NCI-H2107 (cell line): Measurements from ENCODE around the gene METTL8.
"Not testable (repeated sequence)": the region's sequence is repeated elsewhere in the genome, so short reads cannot be mapped to it uniquely, and the experiment has no call there.

Source experiments
- DNase-seq: peaks from one replicate; lab custom pipeline; 2025; lab: John Stamatoyannopoulos, UW

METTL8 gene

DNA sequence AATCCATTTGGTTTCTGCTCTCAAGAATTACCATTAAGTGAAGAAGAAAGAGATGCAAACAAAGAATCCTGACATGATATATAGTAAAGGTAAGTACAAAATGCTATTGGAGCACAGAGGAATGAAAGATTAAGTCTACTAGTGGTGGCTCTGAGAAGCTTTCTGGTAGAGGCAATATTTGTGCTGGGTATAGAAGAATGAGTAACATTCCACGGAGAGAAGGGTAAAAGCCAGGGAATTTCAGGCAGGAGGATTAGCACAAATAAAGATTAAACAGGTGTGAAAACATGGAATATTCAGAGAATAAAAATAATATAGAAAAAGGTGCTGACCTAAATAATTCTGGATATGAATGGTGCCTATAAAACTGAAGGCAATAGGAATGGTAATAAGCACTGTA, 31.8 kb downstream of the METTL8 start:
- DNase-seq: no peak

DNA sequence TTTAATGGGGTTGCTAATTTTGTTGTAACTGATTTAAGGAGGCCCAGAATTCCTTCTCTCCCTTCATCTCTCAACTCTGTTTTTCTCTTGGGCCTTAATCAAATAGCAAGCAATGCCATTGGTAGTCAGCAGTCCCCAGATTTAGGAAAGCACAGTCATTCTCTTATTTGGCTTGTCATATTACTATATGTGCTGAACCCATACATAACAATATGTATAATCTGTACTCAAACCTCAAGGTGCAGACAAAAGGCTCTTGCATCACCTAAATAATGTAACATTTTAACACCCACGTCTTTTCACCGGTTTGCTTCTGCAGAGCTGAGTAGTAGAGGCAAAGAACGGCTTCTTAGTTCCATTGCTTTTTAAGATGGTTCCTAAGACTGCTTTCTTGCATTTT, 33.4 kb downstream of the METTL8 start:
- DNase-seq: no peak

DNA sequence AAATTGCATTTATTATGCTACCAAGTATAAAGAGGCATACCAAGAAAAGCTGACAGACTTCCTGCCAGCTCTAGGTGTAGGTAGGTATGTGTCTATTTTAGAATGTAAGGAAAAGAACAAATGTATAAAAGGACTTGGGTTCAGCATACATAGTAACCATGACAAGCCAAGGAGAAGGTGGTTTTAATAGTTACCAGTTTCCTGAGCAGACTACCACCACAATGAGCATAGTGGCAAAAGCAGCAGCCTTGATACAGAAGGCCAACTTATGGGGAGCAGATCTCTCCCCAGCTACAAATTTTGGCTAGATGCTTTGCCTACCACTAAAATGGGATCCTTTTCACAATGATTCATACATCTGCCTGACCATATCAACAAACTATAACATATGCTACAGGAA, 34.5 kb downstream of the METTL8 start:
- DNase-seq: no peak

DNA sequence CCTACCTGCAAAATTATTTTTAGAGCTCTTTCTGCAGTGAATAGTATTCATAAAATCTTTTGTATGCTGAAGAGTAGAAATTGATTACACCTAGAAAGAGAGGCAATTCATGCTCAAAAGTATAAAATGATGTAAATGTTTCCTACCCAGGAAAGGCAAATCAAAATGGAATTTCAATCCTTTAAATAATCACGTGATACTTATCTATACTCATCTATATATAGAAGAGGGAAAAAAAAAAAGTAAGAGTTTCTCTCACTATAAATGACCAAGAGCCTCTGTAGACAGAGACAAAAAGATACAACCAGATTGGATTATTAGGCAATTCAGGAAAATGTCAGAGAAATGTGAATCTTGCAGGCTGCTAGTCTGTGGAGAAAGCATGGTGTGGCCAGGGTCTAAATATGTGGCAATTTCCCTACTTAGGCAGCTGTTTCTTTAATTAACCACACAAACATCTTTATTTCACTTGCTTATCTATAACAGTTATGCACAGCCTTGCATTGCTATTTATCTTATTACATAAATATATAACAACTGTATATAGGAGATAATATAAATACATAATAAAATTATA, 39.5 kb downstream of the METTL8 start:
- no peak for DNase-seq

DNA sequence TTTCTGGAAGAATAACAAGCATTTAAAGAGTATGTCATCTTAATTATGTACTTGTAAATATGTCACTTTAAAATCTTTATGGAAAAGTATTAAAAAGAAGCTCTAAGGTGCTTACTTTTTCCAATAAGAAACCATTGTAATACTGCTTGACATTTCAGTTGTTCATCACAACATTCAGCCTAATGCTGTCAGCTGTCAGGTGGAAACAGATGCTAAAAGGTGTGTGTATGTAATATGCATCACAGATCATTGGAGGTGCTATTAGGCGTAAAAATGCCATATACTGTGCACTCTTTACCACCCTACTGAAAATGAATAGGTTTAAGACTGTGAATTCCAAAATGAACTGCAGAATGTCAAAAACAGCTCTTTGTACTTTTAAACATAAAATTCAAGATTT, 40.3 kb downstream of the METTL8 start:
- DNase-seq: no peak

DNA sequence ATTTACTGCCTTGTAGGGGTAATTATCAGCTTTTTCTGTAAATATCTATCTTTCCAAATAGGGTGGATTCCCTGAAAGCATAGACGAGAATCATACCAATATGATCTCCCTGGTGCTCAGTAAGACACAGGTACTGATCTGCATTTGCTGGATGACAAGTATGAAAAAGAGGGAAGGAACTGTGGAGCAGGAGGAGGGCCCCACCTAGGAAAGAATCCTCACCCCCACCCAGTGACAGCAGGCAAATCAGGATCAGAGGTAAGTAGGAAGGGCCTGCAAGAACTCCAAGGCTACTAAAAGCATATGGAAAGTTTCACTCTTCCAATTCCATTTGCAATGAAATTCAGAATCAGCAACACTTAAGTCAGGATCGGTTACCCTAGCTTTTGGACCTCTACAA, 42.3 kb downstream of the METTL8 start:
- no peak for DNase-seq

DNA sequence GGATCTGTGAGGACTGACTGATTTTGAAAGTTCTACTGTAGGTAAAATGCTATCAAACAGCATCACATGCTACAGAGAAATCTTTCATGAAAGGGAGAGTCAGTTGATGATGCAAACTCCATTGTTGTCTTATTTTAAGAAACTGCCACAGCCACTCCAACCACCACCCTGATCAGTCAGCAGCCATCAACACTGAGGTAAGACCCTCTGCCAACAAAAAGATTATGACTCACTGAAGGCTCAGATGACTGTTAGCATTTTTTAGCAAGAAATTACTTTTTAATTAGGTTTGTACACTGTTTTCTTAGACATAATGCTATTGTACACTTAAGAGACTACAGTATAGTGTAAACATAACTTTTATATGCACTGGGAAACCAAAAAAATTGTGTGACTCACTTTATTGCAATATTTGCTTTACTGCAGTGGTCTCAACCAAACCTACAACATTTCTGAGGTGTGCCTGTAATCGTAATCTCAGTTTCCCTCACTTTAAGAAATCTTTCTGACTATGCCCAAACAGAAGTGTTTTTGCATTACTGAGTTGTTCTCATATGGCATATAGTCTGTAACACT, 42.8 kb downstream of the METTL8 start:
- DNase-seq: no peak

DNA sequence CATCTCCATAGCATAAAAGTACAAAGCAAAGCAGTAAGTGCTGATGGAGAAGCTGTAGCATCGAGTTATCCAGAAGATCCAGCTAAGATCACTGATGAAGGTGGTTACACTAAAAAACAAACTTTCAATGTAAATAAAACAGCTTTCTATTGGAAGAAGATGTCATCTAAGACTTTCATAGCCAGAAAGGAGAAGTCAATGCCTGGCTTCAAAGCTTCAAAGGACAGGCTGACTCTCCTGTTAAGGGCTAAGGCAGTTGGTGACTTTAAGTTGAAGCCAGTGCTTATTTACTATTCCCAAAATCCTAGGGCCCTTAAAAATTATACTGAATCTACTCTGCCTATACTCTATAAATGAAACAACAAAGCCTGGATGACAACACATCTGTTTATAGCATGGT, 44.0 kb downstream of the METTL8 start:
- no peak for DNase-seq

DNA sequence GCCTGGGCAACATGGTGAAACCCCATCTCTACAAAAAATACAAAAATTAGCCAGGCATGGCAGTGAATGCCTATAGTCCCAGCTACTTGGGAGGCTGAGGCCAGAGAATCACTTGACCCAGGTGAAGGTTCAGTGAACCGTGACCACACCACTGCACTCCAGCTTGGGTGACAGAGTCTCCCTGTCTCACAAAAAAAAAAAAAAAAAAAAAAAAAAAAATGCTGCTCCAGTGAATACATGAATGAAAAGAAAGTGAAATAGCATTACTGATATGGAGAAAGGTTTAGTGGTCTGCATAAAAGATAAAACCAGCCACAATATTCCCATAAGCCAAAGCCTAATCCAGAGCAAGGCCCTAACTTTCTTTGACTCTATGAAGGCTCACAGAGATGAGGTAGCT, 44.5 kb downstream of the METTL8 start:
- DNase-seq: no peak

DNA sequence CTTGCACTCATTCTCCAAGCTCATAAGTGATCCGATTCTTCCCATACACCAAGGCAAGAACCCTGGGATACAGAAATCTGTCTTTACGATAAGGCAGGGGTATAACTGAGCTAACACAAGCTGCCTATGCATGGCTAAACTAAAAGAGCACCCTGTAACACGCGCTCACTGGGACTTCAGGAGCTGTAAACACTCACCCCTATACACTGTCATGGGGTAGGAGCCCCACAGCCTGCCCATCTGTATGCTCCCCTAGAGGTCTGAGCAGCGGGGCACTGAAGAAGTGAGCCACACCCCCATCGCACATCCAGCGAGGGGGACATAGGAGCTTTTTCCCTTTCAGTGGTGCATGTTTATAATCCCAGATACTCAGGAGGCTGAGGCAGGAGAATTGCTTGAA, 46.7 kb downstream of the METTL8 start:
- no peak for DNase-seq

DNA sequence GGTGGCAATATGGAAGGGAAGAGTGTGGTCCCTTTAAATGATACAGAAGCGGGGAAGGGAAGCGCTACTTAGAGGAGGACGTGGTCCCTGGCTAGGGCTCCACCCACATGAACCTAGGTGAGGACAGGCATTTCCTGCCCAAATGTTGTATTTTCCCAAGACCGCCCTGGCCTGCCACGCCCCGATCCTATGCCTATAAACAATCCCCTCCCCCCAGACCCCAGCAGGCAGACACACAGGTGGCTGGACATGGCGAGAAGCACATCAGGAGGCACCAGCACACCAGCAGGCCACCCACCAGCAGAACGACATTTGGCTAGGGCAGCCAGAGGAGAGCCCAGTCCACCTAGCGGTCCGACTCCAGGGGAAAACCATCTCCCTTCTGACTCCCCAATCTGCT, 47.2 kb downstream of the METTL8 start:
- DNase-seq: no peak

DNA sequence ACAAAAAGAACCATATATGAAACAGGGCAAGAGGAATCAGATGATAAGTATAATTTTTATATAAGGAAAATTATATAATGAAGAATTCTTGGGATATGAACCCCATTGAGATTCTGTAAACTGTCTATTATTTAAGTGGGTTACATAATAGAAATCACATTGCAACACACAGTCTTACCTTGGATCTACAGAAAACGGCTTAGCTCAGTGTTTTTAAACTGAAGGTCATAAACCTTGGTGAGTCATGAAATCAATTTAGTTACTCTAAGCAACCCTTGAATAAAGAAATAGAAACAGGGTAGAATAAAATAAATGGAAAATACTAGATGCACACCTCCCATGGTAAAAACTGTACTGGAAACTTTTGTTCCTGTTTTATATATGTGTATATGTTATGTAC, 50.7 kb downstream of the METTL8 start:
- no peak for DNase-seq

DNA sequence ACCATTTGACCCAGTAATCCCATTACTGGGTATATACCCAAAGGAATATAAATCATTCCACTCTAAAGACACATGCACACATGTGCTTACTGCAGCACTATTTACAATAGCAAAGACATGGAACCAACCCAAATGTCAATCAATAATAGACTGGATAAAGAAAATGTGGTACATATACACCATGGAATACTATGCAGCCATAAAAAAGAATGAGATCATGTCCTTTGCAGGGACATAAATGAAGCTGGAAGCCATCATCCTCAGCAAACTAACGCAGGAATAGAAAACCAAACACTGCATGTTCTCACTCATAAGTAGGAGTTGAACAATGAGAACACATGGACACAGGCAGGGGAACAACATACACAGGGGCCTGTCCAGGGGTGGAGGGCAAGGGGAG, 51.6 kb downstream of the METTL8 start:
- not testable (repeated sequence) for DNase-seq

DNA sequence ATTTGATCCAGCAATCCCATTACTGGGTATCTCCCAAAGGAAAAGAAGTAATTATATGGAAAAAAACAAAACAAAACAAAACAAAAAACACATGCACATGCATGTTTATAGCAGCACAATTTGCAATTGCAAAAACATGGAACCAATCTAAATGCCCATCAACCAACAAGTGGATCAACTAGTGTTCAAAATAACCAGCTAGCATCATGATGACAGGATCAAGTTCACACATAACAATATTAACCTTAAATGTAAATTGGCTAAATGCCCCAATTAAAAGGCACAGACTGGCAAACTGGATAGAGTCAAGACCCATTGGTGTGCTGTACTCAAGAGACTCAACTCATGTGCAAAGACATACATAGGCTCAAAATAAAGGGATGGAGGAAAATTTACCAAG, 55.9 kb downstream of the METTL8 start:
- DNase-seq: not testable (repeated sequence)

DNA sequence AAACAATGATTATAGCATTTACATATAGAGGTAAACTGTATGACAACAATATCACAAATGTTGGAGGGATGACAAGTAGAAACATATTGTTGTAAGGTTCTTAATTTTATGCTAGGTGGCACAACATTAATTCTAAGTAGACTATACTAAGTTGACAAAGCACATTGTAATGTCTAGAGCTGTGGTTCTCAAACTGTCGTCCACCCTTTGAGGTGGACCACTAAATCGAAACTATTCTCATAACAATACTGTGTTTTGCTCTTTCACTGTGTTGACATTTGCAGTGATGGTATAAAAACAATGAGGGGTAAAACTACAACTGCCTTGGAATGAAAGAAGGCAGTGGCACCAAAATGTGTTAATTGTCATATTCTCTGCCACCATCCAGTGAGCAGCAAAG, 66.1 kb downstream of the METTL8 start:
- DNase-seq: no peak

DNA sequence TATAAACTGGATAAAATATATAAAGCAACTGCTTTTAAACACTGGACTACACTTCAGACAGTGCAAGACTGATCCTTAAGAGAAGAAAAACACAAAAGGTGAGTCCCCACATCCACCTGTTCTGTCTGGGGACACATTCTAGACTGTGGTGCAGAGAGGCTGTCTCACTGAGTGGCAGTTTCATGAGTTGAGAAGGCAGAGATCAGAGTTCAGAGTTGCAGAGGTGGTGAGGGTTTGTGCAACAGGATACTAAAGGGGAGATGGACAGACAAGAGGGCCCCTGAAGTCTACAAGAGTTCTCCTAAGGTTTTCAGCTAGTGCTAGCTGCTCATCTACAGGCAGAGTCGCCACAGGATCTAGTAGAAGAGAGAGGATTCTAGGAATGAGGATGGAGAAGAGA, 68.0 kb downstream of the METTL8 start:
- no peak for DNase-seq

DNA sequence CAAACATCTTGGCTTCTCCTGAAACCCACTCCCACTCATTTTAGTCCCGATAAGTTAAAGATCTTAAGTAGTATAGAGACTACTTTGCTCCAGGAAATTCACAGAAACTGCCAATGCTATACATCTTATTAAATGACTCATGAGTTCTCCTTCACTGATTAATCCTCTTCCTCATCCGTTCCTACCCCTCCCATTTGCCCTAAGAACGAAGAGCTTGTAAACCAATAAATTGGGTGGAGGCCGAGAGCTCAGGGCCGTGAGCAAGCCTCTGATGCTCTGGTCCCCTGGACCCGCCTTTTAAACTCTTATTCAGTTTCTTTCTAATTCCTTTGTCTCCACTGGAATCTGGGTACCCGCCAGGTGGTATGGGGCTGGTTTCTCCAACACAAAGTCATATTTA, 68.6 kb downstream of the METTL8 start:
- DNase-seq: no peak

DNA sequence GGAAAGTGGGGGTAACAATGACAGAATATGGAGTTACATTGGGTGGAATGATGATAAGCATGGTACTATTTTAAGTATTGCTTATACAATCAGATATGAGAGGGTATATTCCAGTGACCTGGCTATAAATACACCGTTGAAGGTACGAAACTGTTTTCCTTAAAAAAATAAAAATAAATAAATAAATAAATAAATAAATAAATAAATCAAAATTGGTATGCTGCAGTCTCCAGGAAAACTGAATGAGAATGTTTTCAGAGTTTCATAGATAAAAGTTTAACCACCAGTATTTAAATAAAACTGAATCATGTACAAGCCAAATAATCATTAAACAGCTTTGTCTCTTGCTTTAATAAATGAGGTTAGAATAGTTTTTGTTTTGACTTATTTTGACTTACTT, 71.4 kb downstream of the METTL8 start:
- DNase-seq: no peak

DNA sequence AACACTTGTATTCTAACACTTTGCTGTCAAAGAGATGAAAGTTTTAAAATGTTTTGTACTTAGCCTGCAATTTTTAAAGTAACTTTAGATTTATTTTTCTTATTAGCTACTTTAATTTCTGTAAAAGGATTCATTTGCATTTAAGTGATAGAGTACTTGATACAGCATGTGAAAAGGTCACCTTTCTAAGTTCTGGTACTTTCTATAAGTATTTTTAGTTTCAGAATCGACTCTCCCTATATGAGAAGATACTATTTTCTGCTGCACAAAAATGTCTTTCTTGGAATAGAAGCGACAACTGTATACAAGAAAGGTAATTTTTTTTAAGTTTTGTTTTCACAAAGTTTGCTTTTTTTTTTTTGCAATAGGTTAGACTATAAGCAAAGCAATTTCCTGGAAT, 72.9 kb downstream of the METTL8 start:
- DNase-seq: no peak

DNA sequence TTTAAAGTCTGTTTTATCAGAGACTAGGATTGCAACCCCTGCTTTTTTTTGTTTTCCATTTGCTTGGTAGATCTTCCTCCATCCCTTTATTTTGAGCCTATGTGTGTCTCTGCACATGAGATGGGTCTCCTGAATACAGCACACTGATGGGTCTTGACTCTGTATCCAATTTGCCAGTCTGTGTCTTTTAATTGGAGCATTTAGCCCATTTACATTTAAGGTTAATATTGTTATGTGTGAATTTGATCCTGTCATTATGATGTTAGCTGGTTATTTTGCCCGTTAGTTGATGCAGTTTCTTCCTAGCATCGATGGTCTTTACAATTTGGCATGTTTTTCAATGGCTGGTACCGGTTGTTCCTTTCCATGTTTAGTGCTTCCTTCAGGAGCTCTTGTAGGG, 80.0 kb downstream of the METTL8 start:
- not testable (repeated sequence) for DNase-seq

DNA sequence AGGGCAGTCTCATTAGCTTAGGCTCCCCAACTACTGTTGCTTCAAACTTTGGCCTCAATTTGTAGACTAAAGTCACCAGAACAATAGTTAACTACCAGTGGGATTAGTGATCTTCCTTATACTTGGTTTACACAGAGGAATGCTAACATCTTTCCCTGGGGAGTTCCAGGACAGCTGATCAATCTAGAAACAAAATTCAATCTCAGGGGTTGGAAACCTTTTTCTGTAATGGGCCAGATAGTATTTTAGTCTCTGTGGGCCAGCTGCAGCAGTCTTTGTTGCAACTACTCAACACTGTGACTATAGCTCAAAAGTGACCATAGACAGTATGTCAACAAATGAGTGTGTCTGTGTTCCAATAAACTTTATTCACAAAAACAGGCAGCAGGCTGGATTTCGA, 85.7 kb downstream of the METTL8 start:
- no peak for DNase-seq

DNA sequence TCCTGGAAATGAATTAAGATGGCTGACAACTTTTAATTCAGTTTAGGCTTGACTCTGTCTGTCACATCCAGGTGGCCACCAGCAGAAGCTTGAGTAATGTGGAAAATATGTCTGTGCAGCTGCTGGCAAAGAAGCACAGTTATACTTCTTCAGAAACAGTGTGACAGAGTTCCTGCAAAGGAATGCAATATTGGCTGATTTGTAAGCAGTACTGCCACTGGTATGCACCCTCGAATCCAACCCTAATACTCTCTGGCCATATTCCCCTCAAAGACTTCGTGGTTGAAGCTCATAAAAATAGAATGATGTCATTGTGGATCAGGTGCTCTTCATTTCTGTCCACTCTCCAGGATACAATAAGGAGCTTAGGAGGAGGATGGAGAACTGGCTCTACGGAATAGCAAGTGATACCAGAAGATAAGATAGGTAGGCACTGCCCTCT, 86.2 kb downstream of the METTL8 start:
- DNase-seq: no peak

DNA sequence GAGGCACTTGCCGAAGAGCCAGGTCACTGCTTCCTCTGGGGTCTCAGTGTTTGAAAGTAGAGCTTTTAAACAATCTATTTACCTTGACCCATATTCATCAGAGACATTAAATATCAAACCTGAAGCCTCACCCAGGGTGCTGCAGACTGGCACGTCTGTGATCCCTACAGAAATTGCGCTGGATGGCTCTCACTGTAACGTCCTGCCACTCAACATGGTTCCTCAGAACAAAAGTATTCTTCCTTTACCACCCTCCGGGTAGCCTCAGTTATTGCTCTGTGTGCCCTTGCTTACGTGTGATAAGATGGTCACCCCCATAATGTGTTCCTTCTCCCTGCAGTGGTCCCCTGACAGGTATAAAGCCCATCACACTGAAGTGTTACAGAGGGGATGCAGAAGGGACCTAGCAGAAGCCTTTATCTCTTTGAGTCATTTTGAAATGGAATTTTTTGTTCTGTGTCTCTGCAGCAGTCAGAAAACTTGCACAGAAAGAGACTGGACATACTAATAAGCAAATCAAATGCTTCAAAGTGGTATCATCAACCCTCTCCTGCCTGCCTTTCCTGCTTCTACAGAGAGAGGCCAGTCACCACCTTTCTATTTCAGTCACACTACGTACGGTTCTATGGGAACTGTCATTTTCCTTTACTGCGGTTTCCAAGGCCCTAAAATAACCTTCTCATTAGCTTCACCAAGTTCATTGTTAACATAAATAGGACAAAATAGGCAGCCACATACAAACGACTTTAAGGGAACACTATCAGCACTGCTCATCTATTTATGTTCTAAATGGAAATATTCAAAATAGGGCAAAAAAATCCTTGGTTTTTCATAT, 86.8 kb downstream of the METTL8 start:
- no peak for DNase-seq
